ENCODE data around the gene DNER.

The DNER gene

DNA sequence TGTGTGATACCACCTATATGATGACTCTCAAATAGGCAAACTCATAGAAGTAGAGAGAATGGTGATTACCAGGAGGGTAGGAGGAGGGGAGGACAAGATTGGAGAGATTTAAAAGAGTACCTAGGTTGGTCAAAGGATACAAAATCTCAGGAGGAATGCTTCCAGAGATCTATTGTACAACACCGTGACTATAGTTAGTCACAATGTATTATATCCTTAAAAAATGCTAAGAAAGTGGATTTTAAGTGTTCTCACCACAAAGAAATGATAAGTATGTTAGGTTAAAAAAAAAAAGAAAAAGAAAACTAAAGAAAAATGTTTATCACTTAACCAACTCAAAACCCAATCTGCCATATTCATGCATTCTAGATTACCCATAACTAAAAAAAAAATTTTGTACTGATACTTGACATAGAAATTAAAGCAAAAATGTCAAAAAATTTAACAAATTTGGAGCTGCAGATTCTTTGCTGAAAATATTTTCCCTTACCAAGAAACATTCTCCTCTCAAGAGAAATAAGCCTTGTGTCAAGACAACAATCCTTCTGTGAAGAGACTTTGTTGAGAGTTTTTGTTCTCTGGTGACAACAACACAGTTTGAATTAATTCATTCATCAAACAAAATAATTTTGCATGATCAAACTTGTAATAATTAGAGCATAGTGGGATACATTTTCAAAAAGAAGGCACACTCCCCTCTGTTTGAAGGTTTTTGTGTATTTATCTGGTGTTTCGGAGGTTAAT is 213.1 kb downstream of the DNER start:
- no peak for DNase-seq (ENCODE audit: low read depth, low spot score)

DNA sequence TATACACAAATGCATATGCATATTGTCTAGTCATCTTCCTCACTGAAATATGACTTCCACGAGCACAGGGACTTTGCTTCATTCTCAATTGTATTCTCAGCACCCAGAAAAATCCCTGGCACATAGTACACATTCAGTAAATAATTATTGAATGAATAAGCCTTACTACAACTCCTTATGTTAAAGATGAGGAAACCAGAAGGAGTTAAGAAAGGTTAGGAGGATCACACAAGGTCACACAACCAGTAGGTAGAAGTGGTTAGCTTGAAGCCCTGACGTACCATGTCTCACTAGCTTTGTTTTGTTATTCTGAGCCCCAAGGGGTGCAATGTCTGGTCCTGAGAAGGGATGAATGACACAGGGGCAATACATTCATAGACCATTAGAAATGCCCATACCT is 222.3 kb downstream of the DNER start:
- DNase-seq (ENCODE audit: low read depth, low spot score): no peak

DNA sequence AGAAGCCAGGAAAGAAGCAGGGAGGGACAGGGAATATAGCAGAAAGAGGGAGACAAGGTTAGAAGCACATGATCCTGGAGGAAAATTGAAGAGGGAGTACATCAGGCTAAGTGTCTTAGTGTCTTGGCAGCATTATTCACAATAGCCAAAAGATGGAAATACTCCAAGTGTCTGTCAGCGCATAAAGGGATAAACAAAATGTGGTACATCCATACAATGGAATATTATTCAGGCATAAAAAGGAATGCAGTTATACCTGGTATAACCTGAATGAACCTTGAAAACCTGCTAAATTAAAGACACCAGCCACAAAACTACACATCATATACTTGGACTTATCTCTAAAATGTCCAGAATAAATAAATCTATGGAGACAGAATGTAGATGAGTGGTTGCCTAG is 224.2 kb downstream of the DNER start:
- no peak for DNase-seq (ENCODE audit: low read depth, low spot score)

- DNase-seq (ENCODE audit: low read depth, low spot score): no peak
Observed at GRCh38 chr2:229489016-229489415, 225.3 kb downstream of the DNER start.

GRCh38 chr2:229488232-229488631 is 226.1 kb downstream of the DNER start:
- DNase-seq (ENCODE audit: low read depth, low spot score): no peak

DNA sequence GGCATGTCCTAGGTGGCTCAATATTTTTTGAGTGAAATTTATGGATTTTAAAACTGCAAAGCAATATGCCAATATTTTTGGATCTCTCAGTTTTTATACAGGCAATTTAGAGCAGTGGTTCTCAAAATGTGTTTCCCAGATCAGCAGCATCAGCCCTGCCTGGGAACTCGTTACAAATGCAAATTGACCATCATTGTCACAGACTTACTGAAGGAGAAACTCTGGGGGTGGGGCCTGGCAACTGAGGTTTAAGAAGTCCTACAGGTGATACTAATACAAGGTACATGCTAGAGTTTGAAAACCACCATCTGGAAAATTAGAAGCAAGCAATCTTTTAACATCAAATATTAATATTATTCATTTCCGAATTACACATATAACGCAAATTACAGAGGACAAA is 227.7 kb downstream of the DNER start:
- DNase-seq (ENCODE audit: low read depth, low spot score): no peak

- no peak for DNase-seq (ENCODE audit: low read depth, low spot score)
Observed at GRCh38 chr2:229485857-229486256, 228.5 kb downstream of the DNER start.

- no peak for DNase-seq (ENCODE audit: low read depth, low spot score)
Observed at GRCh38 chr2:229477269-229477755, 237.0 kb downstream of the DNER start.

- DNase-seq (ENCODE audit: low read depth, low spot score): no peak
Observed at GRCh38 chr2:229475778-229476177, 238.6 kb downstream of the DNER start.

DNA sequence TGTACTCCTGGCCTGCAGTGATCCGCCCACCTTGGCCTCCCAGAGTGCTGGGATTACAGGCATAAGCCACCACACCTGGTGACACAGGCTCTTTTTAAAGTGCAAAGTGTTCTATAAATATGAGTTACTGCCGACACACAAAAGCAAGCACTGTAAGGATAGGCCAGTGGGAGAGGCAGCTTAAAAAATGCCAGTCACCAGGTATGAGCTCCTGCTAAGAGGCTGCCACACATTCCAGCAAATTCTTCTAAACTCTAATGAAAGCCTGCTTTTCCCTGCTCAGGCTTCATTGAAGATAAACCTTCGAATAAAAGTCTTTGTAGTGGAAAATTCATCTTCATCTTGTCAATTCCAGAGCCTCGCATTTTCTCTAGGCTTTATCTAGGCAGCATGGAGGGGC is 240.2 kb downstream of the DNER start:
- no peak for DNase-seq (ENCODE audit: low read depth, low spot score)

DNA sequence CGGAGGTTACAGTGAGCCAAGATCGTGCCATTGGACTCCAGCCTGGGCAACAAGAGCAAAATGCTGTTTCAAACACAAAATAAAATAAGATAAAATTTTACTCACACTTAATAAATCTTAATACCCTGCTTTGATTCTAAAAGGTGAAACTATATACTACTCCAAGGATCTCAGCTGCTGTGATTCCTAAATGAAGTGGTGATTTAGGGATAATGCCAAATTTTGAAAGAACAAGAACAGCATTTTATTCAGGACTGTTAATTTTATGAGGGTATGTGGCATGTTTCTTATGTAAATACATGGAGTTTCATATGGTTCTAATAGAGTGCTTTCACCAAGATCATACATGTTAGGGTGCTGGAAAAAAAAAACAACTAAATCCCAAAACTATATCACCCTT is 243.6 kb downstream of the DNER start:
- no peak for DNase-seq (ENCODE audit: low read depth, low spot score)

GRCh38 chr2:229467783-229468182 is 246.6 kb downstream of the DNER start:
- no peak for DNase-seq (ENCODE audit: low read depth, low spot score)

- no peak for DNase-seq (ENCODE audit: low read depth, low spot score)
Observed at GRCh38 chr2:229463841-229464346, 250.5 kb downstream of the DNER start.

- DNase-seq (ENCODE audit: low read depth, low spot score): no peak
Observed at GRCh38 chr2:229462112-229462511, 252.2 kb downstream of the DNER start.

GRCh38 chr2:229456091-229456490 is 258.3 kb downstream of the DNER start:
- DNase-seq (ENCODE audit: low read depth, low spot score): no peak

GRCh38 chr2:229454934-229455631 is 259.3 kb downstream of the DNER start:
- no peak for DNase-seq (ENCODE audit: low read depth, low spot score)

- DNase-seq (ENCODE audit: low read depth, low spot score): no peak
Observed at GRCh38 chr2:229453230-229453629, 261.1 kb downstream of the DNER start.

- DNase-seq (ENCODE audit: low read depth, low spot score): no peak
Observed at GRCh38 chr2:229451852-229452251, 262.5 kb downstream of the DNER start.

- no peak for DNase-seq (ENCODE audit: low read depth, low spot score)
Observed at GRCh38 chr2:229447227-229447626, 267.1 kb downstream of the DNER start.

DNA sequence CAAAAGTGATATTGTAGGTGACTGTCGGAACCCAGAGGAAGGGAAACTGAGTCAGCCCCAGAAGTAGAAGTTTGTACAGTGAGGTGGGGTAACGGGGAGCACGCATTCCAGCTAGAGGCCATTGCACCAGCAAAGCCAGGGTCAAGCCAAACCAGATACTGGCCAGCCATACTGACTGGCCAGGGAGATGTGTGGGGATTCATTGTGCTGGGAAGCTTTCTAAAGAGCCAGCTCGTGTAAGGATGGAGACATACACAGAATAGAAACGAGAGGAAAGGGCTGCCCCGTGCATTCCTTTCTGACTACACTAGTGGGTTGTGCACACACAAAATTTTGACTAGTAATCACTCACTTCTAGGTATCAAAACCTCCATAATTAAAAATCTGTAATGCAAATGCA is 268.0 kb downstream of the DNER start:
- DNase-seq (ENCODE audit: low read depth, low spot score): no peak

DNA sequence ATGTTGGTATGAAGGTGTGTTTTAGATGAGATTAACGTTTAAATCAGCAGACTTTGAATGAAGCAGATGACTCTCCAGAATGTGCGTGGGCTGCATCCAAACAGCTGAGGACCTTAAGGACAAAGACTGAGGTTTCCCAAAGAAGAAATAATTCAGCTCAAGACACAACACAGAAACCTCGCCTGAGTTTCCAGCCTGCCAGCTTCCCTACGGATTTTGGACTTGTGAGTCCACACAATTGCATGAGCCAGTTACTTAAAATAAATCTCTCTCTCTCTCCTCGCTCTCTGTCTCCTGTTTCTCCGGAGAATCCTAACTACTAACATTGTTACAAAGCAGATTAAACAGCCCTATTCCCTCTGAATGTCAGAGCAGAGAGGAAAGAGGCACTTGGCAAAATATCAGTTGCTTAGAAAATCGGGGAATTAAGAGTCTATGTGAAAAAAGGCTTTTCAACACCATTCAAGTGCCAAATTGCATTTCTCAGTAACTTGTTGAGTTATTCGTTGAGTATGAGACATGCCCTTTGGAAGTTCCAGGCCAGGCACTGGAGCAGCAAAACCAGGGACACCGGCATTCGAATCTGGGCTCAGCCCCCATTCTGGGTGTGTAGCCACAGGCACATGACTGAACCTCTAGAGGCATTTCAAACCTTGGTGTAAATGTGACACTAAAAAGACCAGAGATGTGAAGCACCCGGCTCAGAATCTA is 268.7 kb downstream of the DNER start:
- no peak for DNase-seq (ENCODE audit: low read depth, low spot score)

DNA sequence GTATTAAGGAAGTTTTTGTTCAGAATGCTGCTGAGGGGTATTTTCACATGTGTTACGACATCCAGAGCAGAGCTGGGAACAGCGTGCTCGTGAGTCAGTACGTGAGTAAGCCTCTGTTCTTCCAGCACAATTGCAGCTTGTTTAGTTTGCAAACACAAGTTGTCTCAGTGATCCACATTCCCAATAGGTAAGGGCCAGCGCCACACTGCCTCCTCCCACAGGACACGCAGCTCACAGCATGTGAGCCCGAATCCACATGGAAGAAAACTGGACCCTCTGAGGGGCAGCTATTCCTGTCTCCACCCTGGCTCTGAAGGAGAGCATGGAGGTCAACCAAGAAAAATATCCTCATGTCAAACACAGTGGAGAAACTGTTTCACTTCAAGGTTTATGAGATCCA is 269.3 kb downstream of the DNER start:
- no peak for DNase-seq (ENCODE audit: low read depth, low spot score)
